Esophagus muscularis mucosa (tissue), 3 donors: ENCODE data around the gene CBX1.

Experiments
- POLR2A ChIP-seq: fragments of 450-650 bp; IDR thresholded peaks from one replicate; pipeline ENCODE4 v1.6.1; 2017; ENCODE audit warnings: antibody characterized with exemption, moderate library complexity, mild to moderate bottlenecking, low read depth
- POLR2AphosphoS5 ChIP-seq, 2 donors: sonication (generic); formaldehyde crosslinking; IDR thresholded peaks; one replicate each; pipeline ENCODE4 v1.6.1; 2017; ENCODE audit warnings: antibody characterized with exemption in 2 of 2
- TF ChIP-seq, protein P1 (sequence below), 3 experiments: fragments of 200-600 bp in 2 of 3; fragments of 450-650 bp in 1 of 3; sonication (generic) in 2 of 3; IDR thresholded peaks; one replicate each; pipeline ENCODE4 v1.5.1; 2017 to 2019; ENCODE audit warnings: antibody characterized with exemption in 3 of 3, mild to moderate bottlenecking in 2 of 3, moderate library complexity in 1 of 3

DNA sequence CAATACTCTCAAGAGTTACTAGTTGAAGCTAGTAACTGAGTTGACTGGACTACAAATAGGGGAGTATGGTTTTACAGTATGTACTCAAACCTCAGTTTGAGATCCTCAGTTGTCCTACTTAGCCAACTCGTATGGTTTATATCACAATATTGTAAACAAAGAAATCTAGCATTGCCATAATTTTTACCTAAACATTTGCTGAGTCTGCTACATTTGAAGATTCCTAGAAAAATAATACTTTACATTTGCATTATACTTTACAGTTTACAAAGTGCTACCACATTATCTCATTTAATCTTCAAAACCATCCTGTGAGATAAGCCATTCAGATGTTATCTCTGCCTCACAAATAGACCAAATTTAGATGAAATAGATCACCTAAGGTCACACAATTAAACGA is 16.3 kb downstream of the CBX1 start:
- TF ChIP-seq POLR2A (no peak), POLR2AphosphoS5 (IDR thresholded peaks at IDR 0.05) (no peak)
- TF ChIP-seq, protein P1, sequence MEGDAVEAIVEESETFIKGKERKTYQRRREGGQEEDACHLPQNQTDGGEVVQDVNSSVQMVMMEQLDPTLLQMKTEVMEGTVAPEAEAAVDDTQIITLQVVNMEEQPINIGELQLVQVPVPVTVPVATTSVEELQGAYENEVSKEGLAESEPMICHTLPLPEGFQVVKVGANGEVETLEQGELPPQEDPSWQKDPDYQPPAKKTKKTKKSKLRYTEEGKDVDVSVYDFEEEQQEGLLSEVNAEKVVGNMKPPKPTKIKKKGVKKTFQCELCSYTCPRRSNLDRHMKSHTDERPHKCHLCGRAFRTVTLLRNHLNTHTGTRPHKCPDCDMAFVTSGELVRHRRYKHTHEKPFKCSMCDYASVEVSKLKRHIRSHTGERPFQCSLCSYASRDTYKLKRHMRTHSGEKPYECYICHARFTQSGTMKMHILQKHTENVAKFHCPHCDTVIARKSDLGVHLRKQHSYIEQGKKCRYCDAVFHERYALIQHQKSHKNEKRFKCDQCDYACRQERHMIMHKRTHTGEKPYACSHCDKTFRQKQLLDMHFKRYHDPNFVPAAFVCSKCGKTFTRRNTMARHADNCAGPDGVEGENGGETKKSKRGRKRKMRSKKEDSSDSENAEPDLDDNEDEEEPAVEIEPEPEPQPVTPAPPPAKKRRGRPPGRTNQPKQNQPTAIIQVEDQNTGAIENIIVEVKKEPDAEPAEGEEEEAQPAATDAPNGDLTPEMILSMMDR (IDR thresholded peaks at IDR 0.05), result no peak
